ENCODE data around the gene CAMK2B. TPM values are rescaled to one million over a fixed set of nuclear protein-coding genes. Genes with fewer than 3 reads are reported as not detected.

CAMK2B gene
- polyA plus RNA-seq, 2 of the 4 experiments (the other 2 are of a cell fraction): 0.17 TPM; not detected in 1

DNA sequence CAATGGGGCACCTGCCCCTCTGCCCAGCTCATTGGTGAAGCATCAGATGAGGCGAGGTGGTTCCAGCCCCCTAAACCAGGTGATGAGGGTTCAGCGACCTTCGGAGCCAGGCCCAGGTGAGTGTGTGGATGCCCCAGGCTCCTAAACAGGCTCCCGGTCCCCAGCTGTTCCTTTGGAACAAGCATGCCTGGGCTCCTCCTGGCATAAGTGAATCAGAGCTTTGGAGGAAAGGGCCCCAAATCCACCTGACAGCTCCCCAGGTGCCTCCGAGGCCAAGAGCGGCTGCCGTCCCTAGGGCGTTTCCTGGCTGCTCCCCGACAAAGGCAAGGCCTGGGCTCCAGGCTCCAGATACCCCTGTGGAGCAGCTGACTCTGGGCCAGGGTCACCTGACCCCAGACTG lies 63.4 kb downstream of the CAMK2B start:
- no peaks in the 10 kb centered on the region for H3K9me3 ChIP-seq
- POLR2A ChIA-PET: no interaction called here
- FAIRE-seq: no peak

DNA sequence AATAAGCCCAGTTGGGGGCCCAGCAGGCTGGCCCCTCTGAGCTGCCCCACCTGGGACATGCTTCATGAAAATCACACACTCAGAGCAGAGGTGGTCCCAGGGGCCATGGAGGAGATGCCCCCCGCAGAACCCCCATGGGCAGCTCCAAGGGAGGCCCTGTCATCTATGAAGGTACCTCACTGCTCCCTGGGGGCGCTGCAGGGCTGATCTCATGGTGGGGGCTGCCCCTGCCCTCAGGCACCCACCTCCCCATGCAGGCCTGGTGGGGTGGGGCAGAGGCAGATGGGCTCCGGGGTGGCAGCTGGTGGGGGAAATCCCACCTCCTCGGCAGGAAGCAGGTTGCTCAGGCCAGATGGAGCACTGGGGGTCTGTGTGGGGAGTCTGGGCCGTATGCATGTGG lies 64.2 kb downstream of the CAMK2B start:
- ATAC-seq: no peak
- H3K9me3 ChIP-seq: no peaks in the 10 kb centered on the region
- no peak overlapping the region for H3K27ac ChIP-seq
- ChIA-PET CTCF (interaction anchor here (1.0 to 2.6 kb wide), 2 partner anchors 16 to 20 kb away, joined by 4 to 10 read pairs; no protein-coding TSS in a partner anchor), POLR2A (no interaction called here)
- DNase-seq (ENCODE audit: low read depth in 1 of 2, low spot score in 1 of 2): no peak
- H3K4me3 ChIP-seq: no peak overlapping the region
- no peak for FAIRE-seq
- no peak overlapping the region for H3K4me2 ChIP-seq
- no peaks in the 10 kb centered on the region for H3K4me1 ChIP-seq
- TF ChIP-seq, protein P1, sequence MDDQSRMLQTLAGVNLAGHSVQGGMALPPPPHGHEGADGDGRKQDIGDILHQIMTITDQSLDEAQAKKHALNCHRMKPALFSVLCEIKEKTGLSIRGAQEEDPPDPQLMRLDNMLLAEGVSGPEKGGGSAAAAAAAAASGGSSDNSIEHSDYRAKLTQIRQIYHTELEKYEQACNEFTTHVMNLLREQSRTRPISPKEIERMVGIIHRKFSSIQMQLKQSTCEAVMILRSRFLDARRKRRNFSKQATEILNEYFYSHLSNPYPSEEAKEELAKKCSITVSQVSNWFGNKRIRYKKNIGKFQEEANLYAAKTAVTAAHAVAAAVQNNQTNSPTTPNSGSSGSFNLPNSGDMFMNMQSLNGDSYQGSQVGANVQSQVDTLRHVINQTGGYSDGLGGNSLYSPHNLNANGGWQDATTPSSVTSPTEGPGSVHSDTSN (IDR thresholded peaks at IDR 0.05): no peak
- TF ChIP-seq JUN (IDR thresholded peaks at IDR 0.05): no peak
- no peak for TF ChIP-seq SMC3 (IDR thresholded peaks at IDR 0.05)
- no peak for TF ChIP-seq FOSB (CRISPR knock-in tag; IDR thresholded peaks at IDR 0.05)
- TF ChIP-seq ESRRA (IDR thresholded peaks at IDR 0.05; ENCODE audit: borderline replicate concordance, low read length): no peak
- TF ChIP-seq, protein P2, sequence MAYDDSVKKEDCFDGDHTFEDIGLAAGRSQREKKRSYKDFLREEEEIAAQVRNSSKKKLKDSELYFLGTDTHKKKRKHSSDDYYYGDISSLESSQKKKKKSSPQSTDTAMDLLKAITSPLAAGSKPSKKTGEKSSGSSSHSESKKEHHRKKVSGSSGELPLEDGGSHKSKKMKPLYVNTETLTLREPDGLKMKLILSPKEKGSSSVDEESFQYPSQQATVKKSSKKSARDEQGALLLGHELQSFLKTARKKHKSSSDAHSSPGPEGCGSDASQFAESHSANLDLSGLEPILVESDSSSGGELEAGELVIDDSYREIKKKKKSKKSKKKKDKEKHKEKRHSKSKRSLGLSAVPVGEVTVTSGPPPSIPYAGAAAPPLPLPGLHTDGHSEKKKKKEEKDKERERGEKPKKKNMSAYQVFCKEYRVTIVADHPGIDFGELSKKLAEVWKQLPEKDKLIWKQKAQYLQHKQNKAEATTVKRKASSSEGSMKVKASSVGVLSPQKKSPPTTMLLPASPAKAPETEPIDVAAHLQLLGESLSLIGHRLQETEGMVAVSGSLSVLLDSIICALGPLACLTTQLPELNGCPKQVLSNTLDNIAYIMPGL (CRISPR knock-in tag; IDR thresholded peaks at IDR 0.05; ENCODE audit: borderline replicate concordance): no peak
- TF ChIP-seq HEYL (CRISPR knock-in tag; IDR thresholded peaks at IDR 0.05): no peak
- TF ChIP-seq POLR2A (IDR thresholded peaks at IDR 0.05; ENCODE audit: low read length): no peak
- no peak for TF ChIP-seq BHLHE40 (IDR thresholded peaks at IDR 0.05; ENCODE audit: low read depth, low read length)
- no peak for TF ChIP-seq GATA3 (IDR thresholded peaks at IDR 0.05; ENCODE audit: borderline replicate concordance)
- no peak for TF ChIP-seq NPAS2 (CRISPR knock-in tag; IDR thresholded peaks at IDR 0.05; ENCODE audit: borderline replicate concordance)
- no peak for TF ChIP-seq RNF2 (IDR thresholded peaks at IDR 0.05; ENCODE audit: borderline replicate concordance, low read depth)
- no peak for TF ChIP-seq FOXS1 (CRISPR knock-in tag; IDR thresholded peaks at IDR 0.05)
- TF ChIP-seq HOXA7 (CRISPR knock-in tag; IDR thresholded peaks at IDR 0.05): no peak
- no peak for TF ChIP-seq ZFP36 (IDR thresholded peaks at IDR 0.05; ENCODE audit: borderline replicate concordance, partially characterized antibody)
- WGBS (ENCODE audit: missing lambda C conversion rate): 50% methylated on average over 3 of the region's 5 CpGs

More for the DNA sequence above, 63.4 kb downstream of the CAMK2B start:
- DNase-seq (ENCODE audit: low read depth in 1 of 2, low spot score in 1 of 2) (no peak), ATAC-seq (no peak)
- H3K4me1 ChIP-seq: no peaks in the 10 kb centered on the region
- H3K27ac ChIP-seq: no peak overlapping the region
- 82% methylated on average over 8 of the region's 9 CpGs for WGBS (ENCODE audit: missing lambda C conversion rate)
- no peak overlapping the region for H3K4me2 ChIP-seq
- CTCF ChIA-PET: interaction anchor here (2.6 kb wide), 1 partner anchor 21 kb away, joined by 10 read pairs; no protein-coding TSS in a partner anchor
- no peak overlapping the region for H3K4me3 ChIP-seq
- TF ChIP-seq, protein P1 (IDR thresholded peaks at IDR 0.05): no peak
- no peak for TF ChIP-seq ZC3H11A (IDR thresholded peaks at IDR 0.05)
- TF ChIP-seq POLR2A (IDR thresholded peaks at IDR 0.05; ENCODE audit: low read length): no peak
- no peak for TF ChIP-seq RNF2 (IDR thresholded peaks at IDR 0.05; ENCODE audit: borderline replicate concordance, low read depth)
- no peak for TF ChIP-seq RFX5 (IDR thresholded peaks at IDR 0.05)
- TF ChIP-seq HOXB5 (CRISPR knock-in tag; IDR thresholded peaks at IDR 0.05): no peak
- no peak for TF ChIP-seq GATA3 (IDR thresholded peaks at IDR 0.05; ENCODE audit: borderline replicate concordance)
